Activated CD4-positive, alpha-beta T cell treated with anti-CD3 and anti-CD28 coated beads for 1 hour (primary cell): Measurements from ENCODE around the gene ESYT1.

Experiments used
- DNase-seq: peaks from one replicate; pipeline ENCODE4 v3.0.0-alpha.2; 2020

The ESYT1 gene

DNA sequence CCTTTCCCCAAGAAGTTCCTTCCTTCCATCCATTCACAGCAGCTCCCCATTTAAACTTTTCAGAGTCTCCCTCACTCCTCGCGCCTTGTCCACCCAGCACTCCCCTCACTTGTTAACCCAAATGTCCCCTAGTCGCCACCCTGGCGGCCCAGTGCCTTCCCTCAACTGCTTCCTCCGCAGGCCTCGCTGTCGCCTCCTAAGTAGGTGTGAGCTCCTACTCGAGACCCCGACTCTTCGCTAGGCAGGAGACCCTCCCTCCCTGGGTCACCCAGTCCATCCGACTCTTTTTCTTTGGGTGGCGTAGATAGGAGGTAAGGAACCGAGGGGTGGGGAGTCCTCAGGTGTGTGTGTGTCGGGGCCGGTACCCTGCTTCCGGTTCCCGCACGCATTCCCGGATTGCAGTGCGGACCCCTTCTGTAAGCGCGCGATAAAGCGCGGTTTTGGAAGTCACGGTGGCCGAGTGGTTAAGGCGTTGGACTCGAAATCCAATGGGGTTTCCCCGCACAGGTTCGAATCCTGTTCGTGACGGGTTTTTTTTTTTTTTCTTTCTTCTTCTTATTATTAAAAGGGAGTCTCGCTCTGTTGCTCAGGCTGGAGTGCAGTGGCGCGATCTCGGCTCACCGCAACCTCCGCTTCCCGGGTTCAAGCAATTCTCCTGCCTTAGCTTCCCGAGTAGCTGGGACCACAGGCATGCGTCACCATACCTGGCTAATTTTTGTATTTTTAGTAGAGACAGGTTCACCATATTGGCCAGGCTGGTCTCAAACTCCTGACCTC, 62.0 kb downstream of the ESYT1 start:
- peak; percentile 53 for DNase-seq

- no peak for DNase-seq
Measured at GRCh38 chr12:56190695-56191155, 62.7 kb downstream of the ESYT1 start.

DNA sequence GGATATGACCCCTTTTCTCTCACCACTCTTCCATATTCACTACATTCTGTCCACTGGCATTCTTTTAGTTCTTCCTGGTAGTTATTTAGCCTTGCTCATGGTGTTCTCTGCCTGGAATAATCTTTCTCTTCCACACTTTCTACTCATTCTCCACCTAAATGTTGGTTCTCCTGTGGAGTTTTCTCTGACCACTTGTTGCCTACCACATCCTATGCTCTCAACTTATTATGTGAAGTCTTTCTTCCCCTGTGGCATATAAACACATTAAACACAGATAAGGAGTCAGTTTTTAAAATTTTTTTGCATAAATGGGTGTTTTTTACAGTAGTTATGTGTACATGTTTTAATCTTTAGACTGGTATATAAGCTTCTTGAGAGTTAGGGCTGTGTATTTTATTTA, 64.5 kb downstream of the ESYT1 start:
- DNase-seq: no peak

DNA sequence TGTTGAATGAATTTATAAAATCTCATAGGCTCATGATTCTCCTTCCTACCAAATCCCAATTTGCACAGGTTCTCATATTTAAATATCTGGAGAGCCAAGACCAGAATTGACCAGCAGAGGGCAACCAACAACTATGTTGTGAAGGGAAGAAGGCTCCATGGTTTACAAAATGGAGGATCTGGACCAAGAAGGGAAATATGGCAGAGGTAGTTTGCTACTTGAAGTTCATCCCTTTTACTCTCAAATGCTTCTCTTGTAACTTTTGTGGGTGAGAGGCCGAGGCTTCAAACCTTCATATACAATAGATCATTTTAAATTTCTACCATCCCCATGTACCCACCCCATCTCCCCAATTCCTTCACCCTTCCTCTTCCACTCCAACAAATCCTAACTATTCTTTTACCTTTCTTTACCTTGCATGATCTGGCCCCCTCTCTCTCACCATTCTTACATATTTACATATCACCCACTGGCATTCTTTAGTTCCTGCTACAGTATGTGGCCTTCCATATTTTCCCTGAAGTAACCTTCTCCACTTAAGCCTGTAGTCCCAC, 65.0 kb downstream of the ESYT1 start:
- DNase-seq: peak; percentile 41
